GM12878 (cell line): ENCODE results near the gene ADGRD1. TPM values are rescaled to one million over a fixed set of nuclear protein-coding genes. Genes with fewer than 3 reads are reported as not detected.

Experiments used
- EED ChIP-seq: sonication (generic); IDR thresholded peaks from 2 replicates; pipeline ENCODE4 v1.6.1; 2016; ENCODE audit warnings: antibody characterized with exemption, low read depth
- NFYA ChIP-seq: IDR thresholded peaks from 2 replicates; pipeline ENCODE4 v1.6.1; 2011; ENCODE audit warnings: low read depth, mild to moderate bottlenecking, low read length, improper control_type of control experiment, borderline replicate concordance
- SMC3 ChIP-seq: IDR thresholded peaks from 2 replicates; pipeline ENCODE4 v1.6.1; 2011; ENCODE audit warnings: low read length, improper control_type of control experiment, borderline replicate concordance
- TARDBP ChIP-seq: IDR thresholded peaks from 2 replicates; pipeline ENCODE4 v1.6.1; 2016; ENCODE audit warnings: borderline replicate concordance
- TCF3 ChIP-seq: IDR thresholded peaks from 2 replicates; pipeline ENCODE4 v1.6.1; 2012; ENCODE audit warnings: low read depth, mild to moderate bottlenecking, low read length, borderline replicate concordance; ENCODE audit not compliant: insufficient read depth
- WRNIP1 ChIP-seq: IDR thresholded peaks from 2 replicates; pipeline ENCODE4 v1.6.1; 2011; ENCODE audit warnings: low read depth, low read length, improper control_type of control experiment, borderline replicate concordance
- ZNF207 ChIP-seq: fragments of 450-650 bp; IDR thresholded peaks from 2 replicates; pipeline ENCODE4 v1.6.1; 2014; ENCODE audit warnings: antibody characterized with exemption, mild to moderate bottlenecking, borderline replicate concordance
- polyA plus RNA-seq, 11 experiments: library from polyadenylated mRNA; depleted of rRNA in 4 of 11; unstranded in 6 of 11; stranded (reverse) in 5 of 11; fragments of >200 nt; fragmentation: Nextera tagmentation in 4 of 11; fragmentation: Illumina TruSeq in 1 of 11; extraction: Ambion mirVana in 4 of 11; extraction: Trizol in 1 of 11; gene quantifications; 1 replicate in 1 of 11; 2 replicates in 10 of 11; pipeline versions ENCODE4 v1.2.1 to v1.2.3, GENCODE V29; 2011 to 2016; ENCODE audit warnings: inconsistent platforms in 2 of 11, missing spikeins in 2 of 11, low read depth in 1 of 11
- total RNA-seq, 4 experiments: library from RNA; depleted of rRNA in 3 of 4; stranded (reverse); fragments of >200 nt in 3 of 4; fragmentation: Illumina TruSeq in 1 of 4; extraction: Trizol in 1 of 4; gene quantifications; 2 replicates each; pipeline versions ENCODE4 v1.2.1 to v1.2.3, GENCODE V29; 2013 to 2021
- TF ChIP-seq, protein P1 (sequence below): fragments of 450-650 bp; IDR thresholded peaks from 2 replicates; pipeline ENCODE4 v1.6.1; 2017; ENCODE audit warnings: antibody characterized with exemption, mild to moderate bottlenecking, moderate library complexity
- TF ChIP-seq, protein P2 (sequence below), 3 experiments: IDR thresholded peaks in 2 of 3; conservative IDR thresholded peaks in 1 of 3; 2 replicates each; pipeline ENCODE4 v1.5.1; 2011; ENCODE audit warnings: low read depth in 3 of 3, low read length in 3 of 3, mild to moderate bottlenecking in 3 of 3, control low read depth in 2 of 3, moderate library complexity in 2 of 3, inconsistent platforms in 1 of 3, mixed read lengths in 1 of 3; ENCODE audit not compliant: control insufficient read depth in 2 of 3, insufficient read depth in 1 of 3; ENCODE audit errors: extremely low read depth in 1 of 3
- TF ChIP-seq, protein P3 (sequence below): IDR thresholded peaks from 2 replicates; pipeline ENCODE4 v1.6.1; 2012; ENCODE audit warnings: mild to moderate bottlenecking, low read depth, low read length

The ADGRD1 gene
- total and polyA plus RNA-seq, 10 of the 15 experiments (the other 5 are each of a cell fraction or from before 2014, with no cell fraction given) = 0.15 to 12.7 (median 1.2) TPM

DNA sequence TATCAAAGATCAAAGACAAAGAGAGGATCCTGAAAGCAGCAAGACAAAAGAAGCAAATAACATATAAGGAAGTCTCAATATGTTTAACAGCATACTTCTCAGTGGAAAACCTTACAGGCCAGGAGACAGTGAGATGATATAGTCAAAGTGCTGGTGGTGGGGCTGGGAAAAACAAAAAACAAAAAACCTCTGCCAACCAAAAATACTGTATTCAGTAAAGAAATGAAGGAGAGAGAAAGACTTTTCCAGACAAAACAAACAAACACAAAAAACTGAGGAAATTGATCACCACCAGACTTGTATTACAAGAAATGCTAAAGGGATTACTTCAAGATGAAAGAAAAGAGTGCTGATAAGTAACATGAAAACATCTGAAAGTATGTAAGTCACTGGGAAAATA, 221.2 kb downstream of the ADGRD1 start (continued):
- TF ChIP-seq EED (no peak), TCF3 (no peak), TARDBP (no peak), ZNF207 (no peak), WRNIP1 (no peak), NFYA (no peak), SMC3 (no peak)
- TF ChIP-seq, protein P1, sequence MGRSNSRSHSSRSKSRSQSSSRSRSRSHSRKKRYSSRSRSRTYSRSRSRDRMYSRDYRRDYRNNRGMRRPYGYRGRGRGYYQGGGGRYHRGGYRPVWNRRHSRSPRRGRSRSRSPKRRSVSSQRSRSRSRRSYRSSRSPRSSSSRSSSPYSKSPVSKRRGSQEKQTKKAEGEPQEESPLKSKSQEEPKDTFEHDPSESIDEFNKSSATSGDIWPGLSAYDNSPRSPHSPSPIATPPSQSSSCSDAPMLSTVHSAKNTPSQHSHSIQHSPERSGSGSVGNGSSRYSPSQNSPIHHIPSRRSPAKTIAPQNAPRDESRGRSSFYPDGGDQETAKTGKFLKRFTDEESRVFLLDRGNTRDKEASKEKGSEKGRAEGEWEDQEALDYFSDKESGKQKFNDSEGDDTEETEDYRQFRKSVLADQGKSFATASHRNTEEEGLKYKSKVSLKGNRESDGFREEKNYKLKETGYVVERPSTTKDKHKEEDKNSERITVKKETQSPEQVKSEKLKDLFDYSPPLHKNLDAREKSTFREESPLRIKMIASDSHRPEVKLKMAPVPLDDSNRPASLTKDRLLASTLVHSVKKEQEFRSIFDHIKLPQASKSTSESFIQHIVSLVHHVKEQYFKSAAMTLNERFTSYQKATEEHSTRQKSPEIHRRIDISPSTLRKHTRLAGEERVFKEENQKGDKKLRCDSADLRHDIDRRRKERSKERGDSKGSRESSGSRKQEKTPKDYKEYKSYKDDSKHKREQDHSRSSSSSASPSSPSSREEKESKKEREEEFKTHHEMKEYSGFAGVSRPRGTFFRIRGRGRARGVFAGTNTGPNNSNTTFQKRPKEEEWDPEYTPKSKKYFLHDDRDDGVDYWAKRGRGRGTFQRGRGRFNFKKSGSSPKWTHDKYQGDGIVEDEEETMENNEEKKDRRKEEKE = no peak
- TF ChIP-seq, protein P2, sequence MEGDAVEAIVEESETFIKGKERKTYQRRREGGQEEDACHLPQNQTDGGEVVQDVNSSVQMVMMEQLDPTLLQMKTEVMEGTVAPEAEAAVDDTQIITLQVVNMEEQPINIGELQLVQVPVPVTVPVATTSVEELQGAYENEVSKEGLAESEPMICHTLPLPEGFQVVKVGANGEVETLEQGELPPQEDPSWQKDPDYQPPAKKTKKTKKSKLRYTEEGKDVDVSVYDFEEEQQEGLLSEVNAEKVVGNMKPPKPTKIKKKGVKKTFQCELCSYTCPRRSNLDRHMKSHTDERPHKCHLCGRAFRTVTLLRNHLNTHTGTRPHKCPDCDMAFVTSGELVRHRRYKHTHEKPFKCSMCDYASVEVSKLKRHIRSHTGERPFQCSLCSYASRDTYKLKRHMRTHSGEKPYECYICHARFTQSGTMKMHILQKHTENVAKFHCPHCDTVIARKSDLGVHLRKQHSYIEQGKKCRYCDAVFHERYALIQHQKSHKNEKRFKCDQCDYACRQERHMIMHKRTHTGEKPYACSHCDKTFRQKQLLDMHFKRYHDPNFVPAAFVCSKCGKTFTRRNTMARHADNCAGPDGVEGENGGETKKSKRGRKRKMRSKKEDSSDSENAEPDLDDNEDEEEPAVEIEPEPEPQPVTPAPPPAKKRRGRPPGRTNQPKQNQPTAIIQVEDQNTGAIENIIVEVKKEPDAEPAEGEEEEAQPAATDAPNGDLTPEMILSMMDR (IDR thresholded peaks at IDR 0.05 in 2 of 3, conservative IDR thresholded peaks at IDR 0.05 in 1 of 3; ENCODE audit: control insufficient read depth in 2 of 3, extremely low read depth in 1 of 3, insufficient read depth in 1 of 3, low read depth in 3 of 3, low read length in 3 of 3) = no peak
- TF ChIP-seq, protein P3, sequence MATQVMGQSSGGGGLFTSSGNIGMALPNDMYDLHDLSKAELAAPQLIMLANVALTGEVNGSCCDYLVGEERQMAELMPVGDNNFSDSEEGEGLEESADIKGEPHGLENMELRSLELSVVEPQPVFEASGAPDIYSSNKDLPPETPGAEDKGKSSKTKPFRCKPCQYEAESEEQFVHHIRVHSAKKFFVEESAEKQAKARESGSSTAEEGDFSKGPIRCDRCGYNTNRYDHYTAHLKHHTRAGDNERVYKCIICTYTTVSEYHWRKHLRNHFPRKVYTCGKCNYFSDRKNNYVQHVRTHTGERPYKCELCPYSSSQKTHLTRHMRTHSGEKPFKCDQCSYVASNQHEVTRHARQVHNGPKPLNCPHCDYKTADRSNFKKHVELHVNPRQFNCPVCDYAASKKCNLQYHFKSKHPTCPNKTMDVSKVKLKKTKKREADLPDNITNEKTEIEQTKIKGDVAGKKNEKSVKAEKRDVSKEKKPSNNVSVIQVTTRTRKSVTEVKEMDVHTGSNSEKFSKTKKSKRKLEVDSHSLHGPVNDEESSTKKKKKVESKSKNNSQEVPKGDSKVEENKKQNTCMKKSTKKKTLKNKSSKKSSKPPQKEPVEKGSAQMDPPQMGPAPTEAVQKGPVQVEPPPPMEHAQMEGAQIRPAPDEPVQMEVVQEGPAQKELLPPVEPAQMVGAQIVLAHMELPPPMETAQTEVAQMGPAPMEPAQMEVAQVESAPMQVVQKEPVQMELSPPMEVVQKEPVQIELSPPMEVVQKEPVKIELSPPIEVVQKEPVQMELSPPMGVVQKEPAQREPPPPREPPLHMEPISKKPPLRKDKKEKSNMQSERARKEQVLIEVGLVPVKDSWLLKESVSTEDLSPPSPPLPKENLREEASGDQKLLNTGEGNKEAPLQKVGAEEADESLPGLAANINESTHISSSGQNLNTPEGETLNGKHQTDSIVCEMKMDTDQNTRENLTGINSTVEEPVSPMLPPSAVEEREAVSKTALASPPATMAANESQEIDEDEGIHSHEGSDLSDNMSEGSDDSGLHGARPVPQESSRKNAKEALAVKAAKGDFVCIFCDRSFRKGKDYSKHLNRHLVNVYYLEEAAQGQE = no peak
- TF ChIP-seq, all 136 proteins: peak for 0
